Measurements from ENCODE around the gene KLHL17. TPM values are rescaled to one million over a fixed set of nuclear protein-coding genes. Genes with fewer than 3 reads are reported as not detected.

Gene KLHL17
- total and polyA plus RNA-seq, 10 of the 15 experiments (the other 5 are each of a cell fraction or from before 2014, with no cell fraction given), result 0.03 to 30.6 (median 5.3) TPM

- FAIRE-seq, result no peak
- no peak for ATAC-seq
Measured at GRCh38 chr1:951364-951763, 9.0 kb upstream of the KLHL17 start.

More at GRCh38 chr1:951364-951763, 9.0 kb upstream of the KLHL17 start:
- POLR2A ChIA-PET, result no interaction called here
- no peaks in the 10 kb centered on the region for H3K27me3 ChIP-seq (replicated peaks in 1 of 2; ENCODE audit: control insufficient read depth in 2 of 2, insufficient read depth in 2 of 2, low read length in 1 of 2)
- CTCF ChIA-PET, result interaction anchor here (0.6 kb wide), 1 partner anchor 47 kb away, joined by 3 read pairs; no protein-coding TSS in a partner anchor
- no peaks in the 10 kb centered on the region for H3K9me3 ChIP-seq (replicated peaks; ENCODE audit: control insufficient read depth, insufficient read depth, low read length)
- no TSS peak for BruUV-seq (replicated peaks)
- no peaks in the 10 kb centered on the region for H3K4me1 ChIP-seq (ENCODE audit: control insufficient read depth, insufficient read depth, low read length)
- no peak overlapping the region for H2AFZ ChIP-seq (ENCODE audit: control insufficient read depth, low read depth, low read length)
- H3K27ac ChIP-seq (ENCODE audit: control insufficient read depth, insufficient read depth), result no peak overlapping the region
- no peak for TF ChIP-seq TARDBP (IDR thresholded peaks at IDR 0.05; ENCODE audit: borderline replicate concordance)
- 0 out of 6 replicates have a peak, but pooled peaks of 1 of the 3 experiments have one; percentile 14 for TF ChIP-seq CTCF (IDR thresholded peaks at IDR 0.05 in 2 of 3, conservative IDR thresholded peaks at IDR 0.05 in 1 of 3; ENCODE audit: control insufficient read depth in 2 of 3, extremely low read depth in 1 of 3, insufficient read depth in 1 of 3, low read depth in 3 of 3, low read length in 3 of 3)
- in situ Hi-C loops (cut with MboI) (no loop called here), intact Hi-C loops (cut with micrococcal nuclease; ENCODE audit: unreplicated experiment) (no loop called here)
- peaks cover 27 to 62% of the 10 kb centered on the region in 2 experiments for H3K36me3 ChIP-seq (ENCODE audit: control insufficient read depth in 2 of 2, insufficient read depth in 2 of 2, low read length in 1 of 2)
- no peaks in the 10 kb centered on the region for H3K79me2 ChIP-seq (ENCODE audit: control insufficient read depth, insufficient read depth, low read length)
- H3K4me3 ChIP-seq, result no peak overlapping the region
- H3K4me2 ChIP-seq (ENCODE audit: control insufficient read depth, insufficient read depth), result no peak overlapping the region
- SMC1A ChIA-PET (ENCODE audit: uncharacterized antibody, unreplicated experiment), result no interaction called here
- DNase-seq (ENCODE audit: low read depth, low spot score), result no peak
- WGBS (ENCODE audit: insufficient coverage, insufficient replicate concordance, low lambda C conversion rate, missing lambda C conversion rate), result 82% methylated on average over 6 of the region's 6 CpGs
- RAD21 ChIA-PET (ENCODE audit: unreplicated experiment), result no interaction called here
- peaks cover 5% of the 10 kb centered on the region for H4K20me1 ChIP-seq (ENCODE audit: control insufficient read depth, insufficient read depth)
- no peak overlapping the region for H3K9ac ChIP-seq (ENCODE audit: control insufficient read depth, insufficient read depth, low read length)
